ENCODE measurements around the gene CREB5.

The CREB5 gene

DNA sequence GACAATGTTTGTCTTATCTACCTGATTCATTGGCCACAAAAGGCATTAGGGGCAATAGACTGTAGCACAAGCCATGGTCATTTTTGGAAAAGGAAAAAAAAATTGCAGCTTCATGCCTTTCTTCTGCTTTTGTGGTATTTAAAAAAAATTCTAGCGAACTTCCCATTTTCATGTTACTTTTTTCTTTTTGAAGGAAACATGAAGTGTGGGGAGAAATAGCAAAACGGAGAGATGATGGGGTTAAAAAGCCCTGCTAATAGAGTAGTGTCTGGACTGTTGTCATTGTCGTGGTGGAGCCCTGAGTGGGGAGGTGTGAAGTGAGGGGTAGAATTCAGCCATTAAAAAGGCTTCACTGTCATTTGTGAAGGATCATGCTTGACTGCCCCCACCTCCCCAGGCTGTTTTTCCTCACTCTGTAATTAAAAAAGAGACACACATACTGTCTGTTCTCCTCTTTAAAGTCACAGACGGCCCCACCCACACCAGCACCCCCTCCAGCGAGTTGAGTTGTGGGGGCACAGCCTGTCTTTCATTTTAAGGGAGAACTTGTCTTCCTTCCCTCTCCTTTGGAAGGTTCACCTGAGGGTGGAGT is 272.4 kb downstream of the CREB5 start:
- ATAC-seq = no peak
- peak; percentile 5 for DNase-seq

DNA sequence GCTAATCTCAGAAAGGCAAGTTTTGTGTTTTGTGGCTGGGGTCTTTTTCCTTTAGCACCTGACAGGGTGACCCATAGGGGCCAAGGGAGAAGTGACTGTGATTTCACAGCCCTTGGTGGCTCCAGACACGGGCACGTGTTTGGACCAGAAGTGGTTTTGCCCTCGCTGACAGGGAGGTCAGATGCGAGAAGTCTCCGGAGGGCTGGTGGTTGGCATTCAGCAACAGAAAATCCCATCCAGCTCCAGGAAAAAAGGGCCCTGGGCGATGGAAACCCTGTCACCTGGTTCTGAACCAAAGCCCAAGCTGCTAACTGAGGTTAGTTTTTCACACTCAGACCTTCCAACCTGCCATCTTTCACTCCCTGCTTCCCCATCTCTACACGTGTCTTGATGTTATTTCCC is 272.9 kb downstream of the CREB5 start:
- peak; percentile 15 for ATAC-seq
- DNase-seq = peak; percentile 11

DNA sequence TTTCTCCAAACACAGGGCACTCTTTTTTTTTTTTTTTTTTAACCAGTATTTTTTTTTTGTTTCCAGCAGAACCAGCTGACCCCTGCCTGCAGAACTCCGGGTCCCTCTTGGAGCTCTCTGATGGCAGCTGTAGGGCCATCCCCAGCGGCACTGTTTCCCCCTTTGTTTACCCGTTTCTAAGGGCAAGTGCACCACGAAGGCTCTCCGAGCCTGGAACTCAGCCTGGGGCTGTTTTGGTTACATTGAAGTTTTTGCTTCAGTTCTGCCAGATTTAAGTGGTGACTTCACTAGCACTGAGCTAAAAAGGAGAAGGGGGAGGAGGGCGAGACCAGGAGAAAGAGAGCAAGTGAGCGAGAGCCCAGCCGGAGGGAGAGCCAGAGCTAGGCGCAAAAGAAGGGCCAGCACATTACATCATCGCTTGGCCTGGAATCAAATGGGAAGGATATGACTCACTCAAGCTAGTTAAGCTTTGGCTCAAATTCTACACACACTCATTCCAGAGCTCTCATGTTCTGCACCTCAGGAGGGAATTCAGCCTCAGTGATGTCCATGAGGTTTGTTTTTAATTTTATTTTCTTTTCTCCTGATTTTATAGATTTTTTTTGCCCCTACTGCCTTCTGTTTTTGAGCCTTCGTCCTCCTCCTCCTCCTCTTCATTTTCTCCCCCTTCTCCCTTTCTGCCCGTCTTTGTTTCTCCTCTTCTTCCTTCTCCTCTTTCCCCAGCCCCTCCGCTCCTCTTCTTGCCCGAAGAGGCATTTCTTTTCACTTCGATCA is 273.5 kb downstream of the CREB5 start:
- DNase-seq = peak; percentile 11

DNA sequence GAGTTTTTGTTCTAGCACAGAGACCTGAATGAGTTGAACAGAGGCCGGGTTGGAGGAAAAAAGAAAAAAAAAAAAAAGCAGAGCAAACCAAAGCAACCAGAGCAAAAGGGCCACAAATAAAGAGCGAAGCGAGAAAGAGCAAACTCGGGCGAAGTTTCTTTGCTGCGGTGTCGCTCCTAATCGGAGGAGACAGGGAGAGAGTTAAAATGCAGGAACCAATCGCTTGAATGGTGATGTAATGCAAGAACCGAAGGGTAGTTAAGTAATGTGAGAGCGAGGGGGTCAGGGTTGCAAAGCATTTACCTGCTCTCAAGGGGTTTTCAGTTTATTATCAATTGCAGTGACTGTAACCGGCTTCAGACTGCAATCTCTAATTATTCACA is 274.1 kb downstream of the CREB5 start:
- ATAC-seq (no peak), DNase-seq (no peak)

More for the DNA sequence above, 273.5 kb downstream of the CREB5 start:
- peak; percentile 51 for ATAC-seq

DNA sequence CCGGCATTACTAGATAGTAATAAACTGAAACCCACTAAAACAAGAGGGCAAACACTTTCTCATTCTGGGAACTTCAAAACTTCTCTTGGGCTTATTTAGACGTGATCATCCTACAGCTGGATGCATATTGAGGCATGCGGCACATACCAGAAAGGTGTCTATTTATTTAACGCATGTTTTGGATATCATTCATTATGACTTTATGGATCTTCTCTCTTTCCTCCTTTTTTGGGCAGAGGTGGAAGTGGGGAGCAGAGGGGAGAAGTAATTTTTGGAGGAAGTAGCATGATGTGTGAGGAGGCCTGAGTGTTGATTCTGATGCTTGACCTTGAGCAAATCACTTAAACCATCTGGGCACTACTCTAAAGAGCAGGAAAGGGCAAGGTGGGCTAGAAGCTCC is 275.2 kb downstream of the CREB5 start:
- ATAC-seq (no peak), DNase-seq (no peak)

DNA sequence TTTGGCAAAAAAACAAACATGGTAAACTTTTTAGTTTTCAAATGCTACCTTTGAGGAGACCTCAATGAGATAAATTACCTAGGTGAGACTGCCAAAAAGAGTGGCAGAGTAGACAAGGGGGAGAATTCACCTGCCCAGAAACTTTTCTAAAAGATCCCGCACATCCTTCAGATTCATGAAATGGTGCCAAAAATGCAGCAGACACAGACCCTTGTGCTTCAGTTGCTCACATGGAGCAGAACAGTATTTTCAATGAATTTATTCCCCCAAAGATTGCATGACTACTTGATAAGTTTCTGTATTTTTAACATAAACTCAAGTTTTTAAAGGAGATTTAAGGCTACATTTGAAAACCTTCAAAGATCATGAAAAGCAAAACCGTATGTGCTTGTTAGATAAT is 275.9 kb downstream of the CREB5 start:
- DNase-seq (no peak), ATAC-seq (no peak)

DNA sequence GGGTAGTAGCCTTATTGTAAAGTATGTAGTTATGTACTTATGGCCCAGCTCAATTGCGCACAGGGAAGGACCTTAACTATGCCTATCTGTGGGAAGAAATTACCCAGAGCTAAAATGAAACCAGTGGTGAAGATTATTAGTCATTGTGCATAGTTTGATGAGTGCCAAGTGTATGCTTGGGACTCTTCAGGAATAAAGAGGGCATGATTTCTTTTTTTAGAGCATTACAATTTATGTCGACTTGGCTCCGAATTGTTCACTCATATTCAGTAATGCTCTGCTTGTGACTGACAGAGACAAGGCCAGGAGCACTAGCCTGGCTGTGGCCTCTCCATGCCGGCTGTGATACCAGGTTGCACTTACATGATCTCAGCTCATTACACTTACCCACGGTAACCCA is 276.3 kb downstream of the CREB5 start:
- DNase-seq (no peak), ATAC-seq (no peak)

DNA sequence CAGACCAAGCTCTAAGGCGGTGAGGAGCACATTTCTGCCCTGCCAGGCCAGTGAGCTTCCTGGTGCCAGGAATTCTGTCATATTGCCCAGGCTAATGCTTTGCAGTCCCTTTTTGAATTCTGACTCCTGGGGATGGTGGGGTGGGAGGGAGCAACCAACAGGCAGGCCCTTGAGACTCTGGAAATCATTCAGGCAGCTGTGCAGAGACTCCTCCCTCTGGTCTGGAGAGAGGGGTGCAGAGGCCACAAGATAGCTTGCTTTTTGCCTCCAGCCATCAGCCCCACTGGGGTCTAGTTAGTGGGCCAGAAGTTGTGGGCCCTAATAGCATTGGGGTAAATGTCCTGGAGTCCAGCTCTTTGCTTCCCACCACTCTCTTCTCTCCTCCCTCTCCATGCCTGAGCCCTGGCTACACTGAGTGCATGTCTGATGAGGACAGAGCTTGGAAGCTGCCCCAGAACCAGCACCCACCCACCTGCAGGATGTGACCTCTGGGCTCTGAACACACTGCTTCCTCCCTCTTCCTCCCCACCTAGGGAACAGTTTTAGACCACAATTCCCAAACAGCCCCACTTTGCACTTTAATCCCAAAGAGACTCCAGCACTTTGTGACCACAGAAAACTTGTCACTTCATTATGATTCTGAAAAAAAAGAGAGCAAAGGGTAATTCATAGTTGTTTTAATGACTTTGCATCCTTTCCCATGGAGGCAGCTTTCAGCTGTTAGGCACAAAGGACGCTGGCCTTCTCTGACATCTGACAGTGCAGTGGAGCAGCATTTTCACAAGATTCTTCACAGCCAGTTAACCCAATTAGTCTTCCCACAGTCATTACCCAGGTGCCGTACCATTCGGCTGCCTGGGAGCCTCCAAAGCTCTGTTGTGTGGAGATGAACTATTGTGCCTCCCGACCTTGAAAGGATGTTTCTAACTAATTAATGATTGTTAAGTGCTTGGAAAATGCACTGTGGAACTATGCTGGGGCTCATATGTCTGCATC is 283.3 kb downstream of the CREB5 start:
- DNase-seq (no peak), ATAC-seq (no peak)

DNA sequence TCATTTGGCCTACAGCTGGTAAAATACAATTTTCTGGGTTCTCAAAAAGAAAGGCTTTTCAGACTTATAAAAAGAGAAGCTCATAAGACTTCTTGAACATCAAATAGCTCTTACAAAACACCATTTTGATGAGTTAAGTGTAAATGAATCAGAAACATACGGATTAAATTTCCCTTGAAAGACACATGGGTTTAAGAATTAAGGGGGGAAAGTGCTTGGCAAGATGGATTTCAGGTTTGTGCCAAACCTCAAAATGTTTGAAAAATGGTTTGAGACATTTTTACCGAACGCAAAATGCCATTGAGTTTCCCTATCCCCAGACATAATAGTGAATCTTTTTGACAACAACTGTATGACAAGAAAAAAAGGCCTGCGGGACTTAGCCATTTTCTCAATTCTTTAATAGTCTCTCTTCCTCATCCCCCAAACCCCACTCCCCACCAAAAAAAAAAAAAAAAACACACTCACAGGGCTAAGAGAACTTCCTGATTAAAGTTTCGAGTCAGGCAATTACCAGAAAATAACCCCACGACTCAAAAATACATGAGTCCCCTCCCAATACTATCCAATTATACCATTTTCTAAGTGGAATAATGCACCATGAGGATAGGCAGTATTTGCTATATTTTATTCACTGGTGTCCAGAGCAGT is 285.7 kb downstream of the CREB5 start:
- no peak for DNase-seq
- no peak for ATAC-seq

DNA sequence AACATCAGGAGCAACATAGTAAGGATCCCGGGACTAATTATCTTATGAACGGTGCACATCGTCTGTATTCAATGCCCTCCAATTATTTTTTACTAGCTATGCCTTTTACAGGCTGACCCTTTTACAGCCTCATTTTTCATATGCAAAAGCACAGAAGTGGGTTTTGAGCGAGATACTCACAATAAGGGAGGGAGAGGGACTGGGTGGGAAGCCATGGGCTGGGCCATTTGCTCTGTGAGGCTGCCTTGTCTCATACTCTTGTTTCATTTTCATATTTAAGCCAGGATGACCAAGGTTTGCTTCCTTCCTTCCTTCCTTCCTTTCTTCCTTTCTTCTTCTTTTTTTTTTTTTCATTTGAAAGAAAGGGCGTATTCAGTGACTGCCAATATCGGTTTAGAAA is 286.5 kb downstream of the CREB5 start:
- no peak for ATAC-seq
- no peak for DNase-seq

DNA sequence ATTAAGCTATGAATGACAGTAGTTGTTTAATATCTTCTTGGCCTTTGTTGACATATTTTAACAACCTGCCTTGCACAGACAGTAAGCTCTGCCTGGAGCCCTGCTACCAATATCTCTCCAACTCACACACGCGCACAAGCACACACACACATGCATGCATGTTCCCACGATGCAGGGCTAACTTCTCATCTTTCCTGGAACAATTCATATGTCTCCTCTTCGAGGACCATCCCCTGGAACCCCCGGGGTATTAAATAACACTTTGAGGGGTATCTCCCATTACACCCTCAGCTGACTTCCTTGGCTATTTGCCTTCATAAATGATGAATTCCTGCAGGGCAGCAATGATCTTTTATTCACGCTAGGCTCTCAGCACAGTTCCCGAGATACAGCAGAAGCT is 287.8 kb downstream of the CREB5 start:
- ATAC-seq = no peak
- no peak for DNase-seq

DNA sequence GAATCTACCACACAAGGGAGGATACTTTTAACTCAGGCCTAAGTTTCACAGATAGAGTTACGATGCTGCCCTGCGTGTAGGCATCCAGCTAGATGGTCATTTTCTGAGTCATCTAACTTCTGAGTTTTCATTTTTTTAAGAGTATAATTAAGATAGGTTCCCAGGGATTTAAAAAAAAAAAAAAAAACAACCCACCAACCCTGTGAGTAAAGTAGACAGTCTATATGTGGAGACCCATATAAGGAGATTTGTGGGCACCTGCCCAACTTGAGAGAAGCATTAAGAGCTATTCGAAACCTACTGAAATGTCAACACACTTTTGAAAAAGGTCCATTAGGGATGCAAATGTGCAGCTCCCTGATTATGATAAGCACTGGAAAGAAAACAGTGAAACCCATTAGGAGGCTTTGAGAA is 288.5 kb downstream of the CREB5 start:
- ATAC-seq (no peak), DNase-seq (no peak)

DNA sequence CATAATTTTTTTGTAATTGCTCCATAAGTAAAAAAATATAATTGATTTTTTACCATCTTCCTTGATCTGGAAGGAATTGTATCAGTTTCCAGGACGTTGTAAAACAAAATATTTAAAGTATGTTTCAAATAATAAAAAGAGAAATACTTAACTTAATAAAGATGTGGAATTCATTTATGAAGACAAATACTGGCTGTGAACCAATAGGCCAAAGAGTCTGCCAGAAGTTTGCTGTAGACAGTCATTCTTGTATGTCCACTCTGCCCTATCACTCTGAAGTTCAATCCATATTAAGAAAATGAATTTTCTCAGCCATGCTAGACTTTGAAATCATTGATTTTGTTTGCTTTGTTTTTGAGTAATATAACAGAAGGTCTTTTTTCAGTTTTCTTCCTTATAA is 289.4 kb downstream of the CREB5 start:
- no peak for DNase-seq
- no peak for ATAC-seq

DNA sequence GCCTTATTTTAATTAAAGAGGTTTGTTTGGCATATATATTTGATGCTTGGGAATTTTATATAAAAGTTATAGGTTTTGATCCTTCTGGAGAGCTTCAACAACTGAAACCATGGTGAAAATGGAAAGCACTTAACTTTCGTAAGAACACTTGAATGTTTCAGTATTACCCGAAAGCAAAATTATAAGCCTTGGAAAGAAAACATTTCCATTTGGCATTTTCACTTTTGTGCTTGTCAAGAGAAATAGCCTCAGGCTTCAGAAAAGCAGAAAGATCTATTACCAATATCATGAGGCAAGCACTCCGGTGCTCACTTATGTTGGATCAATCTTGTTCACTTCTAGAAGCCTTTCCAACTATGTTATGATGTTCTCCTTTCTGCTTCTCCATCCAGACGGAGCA is 289.9 kb downstream of the CREB5 start:
- DNase-seq (no peak), ATAC-seq (no peak)

DNA sequence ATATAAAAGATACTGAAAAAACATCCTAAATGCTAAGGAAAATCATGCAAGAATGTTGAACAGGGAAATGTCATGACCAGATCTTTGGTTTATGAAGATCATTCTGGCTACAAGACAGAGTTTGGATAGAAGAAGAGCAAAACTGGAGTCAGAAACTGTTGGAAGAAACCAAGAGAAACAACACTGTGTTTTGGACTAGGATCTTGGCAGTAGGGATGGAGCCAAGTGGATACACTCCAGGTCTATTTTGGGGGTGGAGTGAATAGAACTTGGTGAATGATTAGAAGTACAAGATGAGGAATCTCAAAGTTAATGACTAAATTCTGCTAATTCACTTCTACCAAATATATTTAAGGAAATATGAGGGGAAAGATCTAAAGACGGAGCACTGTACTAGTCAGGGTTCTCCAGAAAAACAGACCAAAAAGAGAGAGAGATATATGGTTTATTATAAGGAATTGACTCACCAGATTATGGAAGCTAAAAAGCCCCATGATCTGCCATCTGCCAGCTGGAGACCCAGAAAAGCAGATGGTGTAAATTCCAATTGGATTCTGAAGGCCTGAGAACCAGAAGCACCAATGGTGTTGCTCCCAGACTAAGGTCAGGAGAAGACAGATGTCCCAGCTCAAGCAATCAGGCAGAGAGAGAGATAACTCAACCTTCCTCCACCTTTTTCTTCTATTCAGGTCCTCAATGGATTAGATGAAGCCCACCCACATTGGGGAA is 290.9 kb downstream of the CREB5 start:
- ATAC-seq (no peak), DNase-seq (no peak)

DNA sequence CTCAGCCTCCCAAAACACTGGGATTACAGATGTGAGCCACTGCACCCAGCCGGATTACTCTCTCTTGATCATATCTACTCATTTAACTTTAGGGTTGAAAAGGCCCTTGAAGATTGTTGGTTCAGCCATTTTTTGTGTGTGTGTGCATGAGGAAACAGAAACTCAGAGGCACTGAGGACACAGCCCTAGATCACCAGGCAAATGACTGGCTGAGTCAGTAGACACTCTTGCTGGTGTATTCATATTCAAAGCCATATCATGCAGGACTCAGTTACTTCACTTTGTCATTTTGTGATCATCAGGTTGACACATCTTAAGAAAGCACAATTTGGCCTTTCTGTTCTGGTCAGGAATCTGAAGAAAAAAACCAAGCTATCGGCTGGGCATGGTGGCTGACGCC is 292.4 kb downstream of the CREB5 start:
- no peak for ATAC-seq
- no peak for DNase-seq

DNA sequence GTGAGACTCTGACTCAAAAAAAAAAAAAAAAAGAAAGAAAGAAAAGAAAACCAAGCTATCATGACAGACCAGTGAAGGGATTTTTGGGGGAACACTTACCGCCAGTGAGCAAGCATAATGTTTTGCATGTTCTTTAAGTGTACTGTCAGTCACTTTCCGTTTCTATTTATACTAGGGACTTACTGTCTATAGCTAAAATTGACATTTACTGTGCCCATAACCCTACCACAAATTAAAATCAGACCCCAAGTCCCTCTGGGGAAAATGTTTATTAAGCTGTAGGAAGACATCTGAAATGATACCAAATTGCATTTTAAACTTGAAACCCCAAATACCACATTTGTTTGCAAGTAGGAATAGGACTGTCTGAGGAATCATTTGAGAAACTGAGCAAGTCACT is 293.0 kb downstream of the CREB5 start:
- ATAC-seq (no peak), DNase-seq (no peak)

DNA sequence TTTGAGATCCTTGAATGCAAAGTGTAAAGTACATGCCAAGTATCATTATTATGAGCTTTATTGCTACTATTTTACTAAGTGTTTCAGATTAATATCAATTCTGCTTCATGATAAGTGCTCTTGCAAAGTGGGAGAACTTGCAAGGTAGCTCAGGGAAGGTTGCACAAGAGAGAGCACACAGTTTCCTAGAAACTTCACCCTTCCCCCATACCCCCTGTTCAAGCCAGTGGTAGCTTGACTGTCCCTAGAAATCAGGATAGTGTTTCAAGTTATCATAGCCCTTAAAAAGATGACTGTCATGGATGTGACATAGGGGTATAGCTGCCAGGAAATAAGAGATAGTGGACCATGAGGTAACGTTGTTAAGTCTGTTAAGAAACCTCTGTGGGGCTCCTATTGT is 294.3 kb downstream of the CREB5 start:
- DNase-seq (no peak), ATAC-seq (no peak)

DNA sequence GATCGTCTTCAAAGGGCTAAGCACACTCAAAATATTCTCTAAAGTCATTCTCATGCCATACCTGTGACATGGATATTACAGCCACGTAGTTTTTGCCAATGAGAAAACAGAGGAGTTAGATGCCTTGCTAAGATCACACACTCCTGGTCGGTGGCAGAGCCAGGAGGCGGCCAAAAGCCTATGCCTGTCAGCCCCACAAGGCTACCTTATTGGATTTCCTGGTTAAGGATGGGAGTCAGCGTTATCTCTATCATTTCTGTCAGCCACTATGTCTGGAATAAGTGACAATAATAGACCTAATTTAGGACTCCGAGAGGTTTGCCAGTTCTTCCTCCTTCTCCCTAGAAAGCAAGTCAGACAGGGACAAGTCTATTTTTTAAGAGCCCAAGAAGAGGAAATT is 295.0 kb downstream of the CREB5 start:
- no peak for DNase-seq

DNA sequence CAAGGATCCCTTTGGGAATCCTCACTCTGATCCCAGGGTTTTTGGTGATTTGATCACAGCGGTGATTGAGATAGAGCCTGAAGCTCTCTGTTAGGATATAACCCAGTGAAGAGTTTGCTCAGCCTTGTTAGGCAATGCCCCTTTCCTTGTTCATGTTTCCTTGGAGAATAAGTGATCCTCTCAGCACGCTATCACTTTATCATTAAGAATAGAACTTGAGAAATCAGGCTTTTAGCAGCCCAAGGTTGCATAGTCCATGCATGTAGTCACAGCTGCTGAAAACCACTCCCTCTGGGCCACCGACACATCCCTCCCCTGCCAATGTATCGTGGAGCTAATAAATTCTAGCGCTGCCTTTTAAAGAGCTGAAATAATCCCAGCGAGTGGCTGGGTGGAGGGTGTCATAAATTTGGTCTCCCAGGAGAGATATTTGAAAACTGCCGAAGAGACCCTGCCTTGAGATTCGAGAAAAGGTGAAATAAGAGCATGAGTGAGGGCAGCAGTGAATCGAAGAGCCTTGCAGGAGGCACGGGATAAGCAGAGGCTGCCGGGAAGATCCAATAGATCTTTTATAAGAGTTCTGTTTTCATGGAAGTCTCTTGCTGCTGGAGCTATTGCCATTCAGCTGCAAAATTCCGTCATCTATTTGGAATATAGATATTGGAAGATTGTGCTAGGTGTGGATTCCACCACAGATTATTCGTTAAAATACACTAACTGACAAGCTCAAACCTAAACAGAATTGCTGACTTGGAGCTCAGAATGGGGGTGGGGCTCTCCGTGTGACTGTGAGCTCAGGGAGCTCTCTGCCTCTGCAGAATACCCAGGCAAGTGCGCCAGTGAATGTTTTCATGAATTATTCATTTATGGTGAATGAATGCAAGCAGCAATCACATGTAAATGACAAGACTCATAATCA is 296.0 kb downstream of the CREB5 start:
- ATAC-seq (no peak), DNase-seq (no peak)

More for the DNA sequence above, 295.0 kb downstream of the CREB5 start:
- no peak for ATAC-seq

DNA sequence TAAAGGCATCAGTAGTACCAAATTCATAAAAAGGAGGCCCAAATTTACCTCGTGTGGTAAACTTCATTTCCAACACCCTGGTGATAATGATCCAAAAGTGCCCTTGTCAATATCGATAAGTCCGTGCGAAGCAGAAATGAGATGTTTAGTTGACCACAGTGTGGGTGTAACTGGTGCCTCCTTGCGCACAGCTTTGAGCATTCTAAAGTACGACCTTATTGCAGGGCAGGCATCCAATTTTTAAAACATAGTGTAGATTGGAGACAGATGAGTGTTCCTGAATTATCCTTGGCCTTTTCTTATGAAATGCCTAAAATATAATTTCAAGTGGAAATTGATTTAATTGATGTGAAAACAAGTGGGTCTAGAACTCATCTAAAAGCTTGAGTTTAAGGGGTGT is 297.4 kb downstream of the CREB5 start:
- DNase-seq = no peak
- no peak for ATAC-seq
